GM12872 (cell line): ENCODE measurements around the gene WHRN.

ENCODE experiments used
- CTCF ChIP-seq: IDR thresholded peaks from 3 replicates; pipeline ENCODE4 v1.5.1; 2011; ENCODE audit warnings: low read depth, mild to moderate bottlenecking, low read length, moderate library complexity; ENCODE audit not compliant: insufficient read depth

WHRN gene

GRCh38 chr9:114421147-114421546 lies 84.1 kb downstream of the WHRN start:
- TF ChIP-seq CTCF, result no peak

GRCh38 chr9:114419796-114420195 lies 85.5 kb downstream of the WHRN start:
- TF ChIP-seq CTCF, result no peak

GRCh38 chr9:114418053-114418452 lies 87.2 kb downstream of the WHRN start:
- no peak for TF ChIP-seq CTCF

- TF ChIP-seq CTCF, result no peak
Measured at GRCh38 chr9:114417511-114417910, 87.8 kb downstream of the WHRN start.

DNA sequence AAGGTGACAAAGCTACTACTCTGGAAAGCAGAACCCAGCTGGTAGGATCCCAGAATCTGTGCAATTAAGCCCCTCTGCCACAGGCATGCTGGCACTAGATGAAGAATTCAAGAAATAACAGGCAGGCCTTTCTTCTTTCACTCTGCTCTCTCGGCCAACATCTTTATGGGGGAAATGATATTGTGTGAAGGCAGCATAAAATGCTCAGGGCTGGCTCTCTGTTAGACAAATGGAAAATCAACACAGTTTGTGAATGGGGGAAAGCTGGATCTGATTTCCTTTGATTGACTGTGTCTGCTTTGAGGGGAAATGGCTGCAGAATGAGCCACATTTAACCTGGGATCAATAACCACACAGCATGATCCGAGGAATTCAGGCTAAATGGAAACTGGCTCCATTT lies 88.4 kb downstream of the WHRN start:
- TF ChIP-seq CTCF, result no peak

GRCh38 chr9:114416290-114416689 lies 89.0 kb downstream of the WHRN start:
- TF ChIP-seq CTCF, result no peak

- TF ChIP-seq CTCF, result no peak
Measured at GRCh38 chr9:114414346-114414745, 90.9 kb downstream of the WHRN start.

- TF ChIP-seq CTCF, result no peak
Measured at GRCh38 chr9:114413861-114414301, 91.4 kb downstream of the WHRN start.
